ENCODE measurements around the gene TLL1. TPM values are rescaled to one million over a fixed set of nuclear protein-coding genes. Genes with fewer than 3 reads are reported as not detected.

TLL1 gene
- total RNA-seq, 1 experiment from 2014 or later = 0.31 TPM

DNA sequence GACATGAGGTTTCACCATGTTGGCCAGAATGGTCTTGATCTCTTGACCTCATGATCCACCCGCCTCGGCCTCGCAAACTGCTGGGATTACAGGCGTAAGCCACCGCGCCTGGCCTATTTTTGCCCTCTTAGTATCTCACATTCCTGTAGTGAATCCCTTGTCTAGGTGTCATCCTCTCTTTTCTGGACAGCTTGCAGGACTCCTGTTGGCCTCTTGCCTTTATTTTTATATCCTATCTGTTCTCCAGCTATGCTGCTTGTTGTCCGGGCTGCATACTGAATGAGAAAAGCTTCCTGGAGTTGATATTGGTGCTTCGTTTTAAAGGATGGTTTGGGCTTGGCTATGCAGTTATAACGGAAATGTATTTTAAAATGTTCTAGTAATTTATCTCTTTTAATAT, 148.6 kb downstream of the TLL1 start:
- H3K36me3 ChIP-seq (replicated peaks; ENCODE audit: control insufficient read depth, insufficient read depth, low read length) = no peaks in the 10 kb centered on the region
- no peaks in the 10 kb centered on the region for H3K27me3 ChIP-seq (ENCODE audit: control insufficient read depth, insufficient read depth, low read length)
- no peak for DNase-seq
- H3K4me3 ChIP-seq (ENCODE audit: insufficient read depth, low read depth, low read length) = no peak overlapping the region

- Histone ChIP-seq H3K4me3 (ENCODE audit: insufficient read depth, low read depth, low read length) (no peak overlapping the region), H3K27me3 (ENCODE audit: control insufficient read depth, insufficient read depth, low read length) (no peaks in the 10 kb centered on the region), H3K36me3 (replicated peaks; ENCODE audit: control insufficient read depth, insufficient read depth, low read length) (no peaks in the 10 kb centered on the region)
- no peak for DNase-seq
These were observed 161.9 kb downstream of the TLL1 start for GRCh38 chr4:166034965-166035364.

DNA sequence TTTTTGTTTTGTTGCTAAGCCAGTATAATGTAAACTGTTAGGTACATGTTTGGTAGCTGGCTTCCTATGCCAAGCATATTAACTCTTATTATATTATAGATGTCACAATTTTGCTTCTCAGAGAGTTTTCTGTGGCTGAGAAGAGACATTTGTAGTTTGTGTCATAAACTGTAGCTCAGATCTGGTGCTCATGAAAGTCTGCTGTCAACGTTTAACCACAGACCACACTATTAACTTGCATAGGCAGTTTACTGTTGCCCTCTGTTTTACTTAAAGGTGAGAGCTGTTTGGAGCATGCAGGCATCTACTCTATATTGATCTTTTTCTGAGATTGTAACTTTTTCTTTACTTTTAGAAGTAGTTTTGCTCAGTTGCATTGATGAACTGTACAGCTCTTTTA, 166.8 kb downstream of the TLL1 start:
- no peaks in the 10 kb centered on the region for H3K36me3 ChIP-seq (replicated peaks; ENCODE audit: control insufficient read depth, insufficient read depth, low read length)
- H3K27me3 ChIP-seq (ENCODE audit: control insufficient read depth, insufficient read depth, low read length) = no peaks in the 10 kb centered on the region
- DNase-seq = no peak
- H3K4me3 ChIP-seq (ENCODE audit: insufficient read depth, low read depth, low read length) = no peak overlapping the region

DNA sequence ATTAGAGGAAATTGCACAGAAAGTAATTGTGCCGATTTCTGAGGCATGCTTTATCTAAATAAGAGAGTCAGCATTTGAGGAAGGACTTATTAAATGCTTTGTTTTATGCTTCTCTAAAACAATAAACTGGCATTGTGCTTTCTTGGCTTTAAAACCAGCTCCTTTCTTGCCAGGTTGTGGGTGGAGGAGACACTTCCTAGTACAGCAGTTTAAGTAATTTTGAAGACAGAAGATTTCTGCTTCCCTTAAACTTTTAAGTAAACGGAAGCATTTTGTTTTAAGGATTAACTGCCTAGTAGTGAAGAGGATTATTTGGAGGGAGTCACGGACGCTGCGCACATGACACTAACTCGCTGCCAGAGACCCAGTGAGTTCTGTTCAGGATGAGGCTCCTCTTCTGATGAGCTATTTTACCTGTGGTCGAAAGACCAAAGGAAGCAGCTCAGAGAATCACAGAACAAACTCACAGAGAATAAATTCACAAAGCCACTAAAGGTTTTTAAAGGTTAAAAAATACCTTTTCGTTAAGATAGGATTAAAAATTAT, 169.5 kb downstream of the TLL1 start:
- H3K36me3 ChIP-seq (replicated peaks; ENCODE audit: control insufficient read depth, insufficient read depth, low read length) = no peaks in the 10 kb centered on the region
- no peaks in the 10 kb centered on the region for H3K27me3 ChIP-seq (ENCODE audit: control insufficient read depth, insufficient read depth, low read length)
- H3K4me3 ChIP-seq (ENCODE audit: insufficient read depth, low read depth, low read length) = no peak overlapping the region
- DNase-seq = no peak

GRCh38 chr4:166043801-166044200, 170.8 kb downstream of the TLL1 start:
- H3K4me3 ChIP-seq (ENCODE audit: insufficient read depth, low read depth, low read length) = no peak overlapping the region
- DNase-seq = no peak
- no peaks in the 10 kb centered on the region for H3K36me3 ChIP-seq (replicated peaks; ENCODE audit: control insufficient read depth, insufficient read depth, low read length)
- no peaks in the 10 kb centered on the region for H3K27me3 ChIP-seq (ENCODE audit: control insufficient read depth, insufficient read depth, low read length)

DNA sequence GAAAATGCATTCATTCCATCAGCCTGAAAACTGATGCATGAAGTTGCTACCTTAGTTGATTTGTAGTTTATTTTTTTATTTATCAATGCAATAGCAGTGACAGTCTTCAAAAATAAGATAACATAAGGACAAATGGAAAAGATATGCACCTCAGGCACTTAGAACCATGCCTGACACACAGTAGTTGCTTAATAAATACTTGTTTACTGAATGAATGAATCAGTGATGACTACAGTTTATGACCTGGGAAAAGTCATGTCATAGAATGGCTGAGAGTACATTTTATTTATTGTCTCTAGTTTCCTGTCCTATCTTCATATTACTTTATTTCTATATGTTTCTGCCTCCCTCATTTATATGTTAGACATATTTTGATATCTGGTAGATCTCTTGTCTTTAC, 171.8 kb downstream of the TLL1 start:
- Histone ChIP-seq H3K36me3 (replicated peaks; ENCODE audit: control insufficient read depth, insufficient read depth, low read length) (no peaks in the 10 kb centered on the region), H3K4me3 (ENCODE audit: insufficient read depth, low read depth, low read length) (no peak overlapping the region), H3K27me3 (ENCODE audit: control insufficient read depth, insufficient read depth, low read length) (no peaks in the 10 kb centered on the region)
- DNase-seq = no peak

DNA sequence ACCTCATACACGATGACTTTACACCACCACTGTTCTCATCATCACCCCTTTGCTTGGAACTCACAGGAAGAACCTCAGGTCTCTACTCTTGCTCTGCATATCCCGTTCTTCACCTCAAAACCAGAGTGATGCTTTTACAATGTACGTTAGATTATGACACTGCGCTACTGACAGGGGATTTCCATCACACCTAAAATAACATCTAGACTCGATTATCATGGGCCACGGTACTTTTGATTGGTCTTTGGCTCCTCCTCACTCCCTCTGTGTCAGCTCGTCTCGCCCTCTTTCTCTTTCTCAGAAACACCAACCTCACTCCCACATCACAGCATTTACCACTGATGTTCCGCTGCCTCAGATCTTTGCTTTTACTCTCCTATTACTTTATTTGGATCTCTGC, 172.4 kb downstream of the TLL1 start:
- Histone ChIP-seq H3K4me3 (ENCODE audit: insufficient read depth, low read depth, low read length) (no peak overlapping the region), H3K36me3 (replicated peaks; ENCODE audit: control insufficient read depth, insufficient read depth, low read length) (no peaks in the 10 kb centered on the region), H3K27me3 (ENCODE audit: control insufficient read depth, insufficient read depth, low read length) (no peaks in the 10 kb centered on the region)
- DNase-seq = no peak

DNA sequence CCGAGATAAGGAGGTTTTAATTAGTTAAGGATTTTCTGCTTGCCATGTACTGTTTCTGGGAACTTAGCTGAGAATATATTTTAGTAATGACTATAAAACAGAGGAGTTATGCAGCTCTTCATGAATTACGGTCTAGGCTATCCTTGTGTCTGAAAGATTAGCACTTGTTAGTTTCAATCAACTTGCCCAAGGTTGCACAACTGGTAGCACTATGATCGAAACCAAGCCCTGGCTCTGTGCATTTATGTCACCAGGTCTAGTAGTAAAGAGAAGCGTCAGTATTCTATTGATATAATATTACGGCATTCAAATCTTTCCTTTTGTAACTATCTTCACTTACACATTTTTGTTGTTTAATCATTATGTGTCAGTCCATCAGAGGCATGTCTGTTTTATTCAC, 176.0 kb downstream of the TLL1 start:
- H3K4me3 ChIP-seq (ENCODE audit: insufficient read depth, low read depth, low read length) = no peak overlapping the region
- no peaks in the 10 kb centered on the region for H3K36me3 ChIP-seq (replicated peaks; ENCODE audit: control insufficient read depth, insufficient read depth, low read length)
- no peaks in the 10 kb centered on the region for H3K27me3 ChIP-seq (ENCODE audit: control insufficient read depth, insufficient read depth, low read length)
- DNase-seq = no peak

GRCh38 chr4:166064721-166065120, 191.7 kb downstream of the TLL1 start:
- no peaks in the 10 kb centered on the region for H3K27me3 ChIP-seq (ENCODE audit: control insufficient read depth, insufficient read depth, low read length)
- DNase-seq = no peak
- no peak overlapping the region for H3K4me3 ChIP-seq (ENCODE audit: insufficient read depth, low read depth, low read length)
- H3K36me3 ChIP-seq (replicated peaks; ENCODE audit: control insufficient read depth, insufficient read depth, low read length) = no peaks in the 10 kb centered on the region

DNA sequence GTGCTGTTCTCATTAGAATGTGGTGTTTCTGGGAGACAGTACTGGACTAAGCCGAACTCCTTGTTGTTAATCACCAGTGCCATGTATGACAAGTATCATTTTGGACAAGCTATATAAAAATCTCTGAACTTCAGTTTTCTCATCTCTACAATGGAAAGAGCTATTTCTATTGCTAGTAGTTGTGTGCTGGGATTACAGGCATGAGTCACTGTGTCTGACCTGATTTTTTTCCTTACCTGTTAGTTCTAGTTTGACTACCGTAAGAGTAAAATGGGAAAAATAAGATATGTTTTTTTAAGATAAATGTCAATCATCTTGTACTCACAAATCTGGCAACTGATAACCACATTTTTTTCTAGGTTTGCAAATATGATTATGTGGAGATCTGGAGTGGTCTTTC, 192.3 kb downstream of the TLL1 start:
- Histone ChIP-seq H3K27me3 (ENCODE audit: control insufficient read depth, insufficient read depth, low read length) (no peaks in the 10 kb centered on the region), H3K4me3 (ENCODE audit: insufficient read depth, low read depth, low read length) (no peak overlapping the region)

GRCh38 chr4:166066936-166067335, 193.9 kb downstream of the TLL1 start:
- H3K4me3 ChIP-seq (ENCODE audit: insufficient read depth, low read depth, low read length) = no peak overlapping the region
- no peak for DNase-seq
- no peaks in the 10 kb centered on the region for H3K27me3 ChIP-seq (ENCODE audit: control insufficient read depth, insufficient read depth, low read length)
- H3K36me3 ChIP-seq (replicated peaks; ENCODE audit: control insufficient read depth, insufficient read depth, low read length) = no peaks in the 10 kb centered on the region

More for the DNA sequence above, 192.3 kb downstream of the TLL1 start:
- no peaks in the 10 kb centered on the region for H3K36me3 ChIP-seq (replicated peaks; ENCODE audit: control insufficient read depth, insufficient read depth, low read length)
- no peak for DNase-seq

GRCh38 chr4:166067915-166068314, 194.9 kb downstream of the TLL1 start:
- DNase-seq = no peak
- Histone ChIP-seq H3K36me3 (replicated peaks; ENCODE audit: control insufficient read depth, insufficient read depth, low read length) (no peaks in the 10 kb centered on the region), H3K4me3 (ENCODE audit: insufficient read depth, low read depth, low read length) (no peak overlapping the region)

GRCh38 chr4:166073783-166074182, 200.7 kb downstream of the TLL1 start:
- Histone ChIP-seq H3K4me3 (ENCODE audit: insufficient read depth, low read depth, low read length) (no peak overlapping the region), H3K27me3 (ENCODE audit: control insufficient read depth, insufficient read depth, low read length) (no peaks in the 10 kb centered on the region), H3K36me3 (replicated peaks; ENCODE audit: control insufficient read depth, insufficient read depth, low read length) (no peaks in the 10 kb centered on the region)
- no peak for DNase-seq

More at GRCh38 chr4:166067915-166068314, 194.9 kb downstream of the TLL1 start:
- no peaks in the 10 kb centered on the region for H3K27me3 ChIP-seq (ENCODE audit: control insufficient read depth, insufficient read depth, low read length)

GRCh38 chr4:166075599-166075998, 202.6 kb downstream of the TLL1 start:
- H3K4me3 ChIP-seq (ENCODE audit: insufficient read depth, low read depth, low read length) = no peak overlapping the region
- H3K36me3 ChIP-seq (replicated peaks; ENCODE audit: control insufficient read depth, insufficient read depth, low read length) = no peaks in the 10 kb centered on the region
- H3K27me3 ChIP-seq (ENCODE audit: control insufficient read depth, insufficient read depth, low read length) = no peaks in the 10 kb centered on the region
- DNase-seq = no peak

DNA sequence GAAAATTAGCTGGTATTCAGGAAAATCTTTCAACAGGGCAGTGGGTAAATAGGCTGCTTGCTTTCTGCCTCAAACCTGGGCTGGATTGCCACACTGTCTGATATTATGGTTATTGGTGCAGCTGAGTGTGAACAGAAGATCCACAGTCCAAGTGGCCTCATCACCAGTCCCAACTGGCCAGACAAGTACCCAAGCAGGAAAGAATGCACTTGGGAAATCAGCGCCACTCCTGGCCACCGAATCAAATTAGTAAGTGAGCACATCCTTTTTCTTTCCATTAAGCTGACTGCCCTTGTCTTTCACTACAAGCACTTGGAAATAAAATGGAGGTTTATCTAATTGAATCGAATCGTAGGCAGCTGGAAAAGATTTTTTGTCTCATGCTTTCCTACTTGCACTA, 204.7 kb downstream of the TLL1 start:
- H3K27me3 ChIP-seq (ENCODE audit: control insufficient read depth, insufficient read depth, low read length) = no peaks in the 10 kb centered on the region
- H3K4me3 ChIP-seq (ENCODE audit: insufficient read depth, low read depth, low read length) = no peak overlapping the region
- H3K36me3 ChIP-seq (replicated peaks; ENCODE audit: control insufficient read depth, insufficient read depth, low read length) = no peaks in the 10 kb centered on the region
- DNase-seq = no peak

- Histone ChIP-seq H3K36me3 (replicated peaks; ENCODE audit: control insufficient read depth, insufficient read depth, low read length) (no peaks in the 10 kb centered on the region), H3K4me3 (ENCODE audit: insufficient read depth, low read depth, low read length) (no peak overlapping the region), H3K27me3 (ENCODE audit: control insufficient read depth, insufficient read depth, low read length) (no peaks in the 10 kb centered on the region)
- no peak for DNase-seq
These were observed 205.3 kb downstream of the TLL1 start for GRCh38 chr4:166078383-166078782.

Measured in H7 (cell line).